Ascending aorta (tissue), 2 donors: ENCODE measurements around the gene PHLDB1. TPM values are rescaled to one million over a fixed set of nuclear protein-coding genes. Genes with fewer than 3 reads are reported as not detected.

ENCODE experiments used
- DNase-seq, 2 donors: peaks; one replicate each; pipeline ENCODE4 v3.0.0-alpha.2; 2019; ENCODE audit warnings: low spot score in 2 of 2
- H3K27ac ChIP-seq, 2 donors: fragments of 200-600 bp; sonication (generic); one replicate each; pipeline ENCODE4 v1.5.1; 2016 to 2017; ENCODE audit warnings: mild to moderate bottlenecking in 1 of 2
- H3K27me3 ChIP-seq: fragments of 200-600 bp; sonication (generic); one replicate; pipeline ENCODE4 v1.5.1; 2017
- H3K36me3 ChIP-seq, 2 donors: fragments of 200-600 bp; sonication (generic); one replicate each; pipeline ENCODE4 v1.5.1; 2016
- H3K4me1 ChIP-seq, 2 donors: fragments of 200-600 bp; sonication (generic); one replicate each; pipeline ENCODE4 v1.5.1; 2016 to 2017; ENCODE audit warnings: mild to moderate bottlenecking in 1 of 2
- H3K4me3 ChIP-seq, 2 donors: fragments of 200-600 bp; sonication (generic); one replicate each; pipeline ENCODE4 v1.5.1; 2016 to 2017; ENCODE audit warnings: mild to moderate bottlenecking in 1 of 2
- H3K9me3 ChIP-seq, 2 donors: fragments of 200-600 bp; sonication (generic); one replicate each; pipeline ENCODE4 v1.5.1; 2016
- CTCF ChIP-seq, 3 experiments: fragments of 200-600 bp in 2 of 3; fragments of 450-650 bp in 1 of 3; sonication (generic) in 2 of 3; IDR thresholded peaks; one replicate each; pipeline ENCODE4 v1.5.1; 2016 to 2019; ENCODE audit warnings: antibody characterized with exemption in 3 of 3, mild to moderate bottlenecking in 1 of 3, moderate library complexity in 1 of 3
- intact Hi-C: fragments of 100-400 bp; cut with DNase I; formaldehyde crosslinking; loops from one replicate; pipeline ENCODE4 v1.15.1; 2023
- total RNA-seq: library from RNA; depleted of rRNA; stranded (reverse); fragments of >200 nt; gene quantifications from one replicate; pipeline ENCODE4 v1.1.0, GENCODE V29; 2016

The PHLDB1 gene
- total RNA-seq, 1 donor from 2014 or later = 200 TPM

GRCh38 chr11:118612378-118612777 is 5.0 kb downstream of the PHLDB1 start:
- peak in 1 of 2 donors; percentile 71 for DNase-seq
- Histone ChIP-seq H3K27ac (peak overlapping the region; percentile 94 to 99), H3K27me3 (no peaks in the 10 kb centered on the region), H3K4me1 (peaks cover 12 to 44% of the 10 kb centered on the region in 2 donors), H3K9me3 (no peaks in the 10 kb centered on the region), H3K4me3 (peak overlapping the region in 1 of 2 donors; percentile 32), H3K36me3 (peaks cover 37 to 38% of the 10 kb centered on the region in 2 donors)
- no peak for TF ChIP-seq CTCF (IDR thresholded peaks at IDR 0.05)
- intact Hi-C loops = no loop called here

- peaks cover 24 to 54% of the 10 kb centered on the region in 2 donors for H3K4me1 ChIP-seq
These were observed 7.1 kb downstream of the PHLDB1 start for GRCh38 chr11:118614511-118614910.

GRCh38 chr11:118615282-118615975 is 8.0 kb downstream of the PHLDB1 start:
- intact Hi-C loops = no loop called here
- Histone ChIP-seq H3K9me3 (no peaks in the 10 kb centered on the region), H3K4me1 (peaks cover 27 to 57% of the 10 kb centered on the region in 2 donors), H3K36me3 (peaks cover 39 to 41% of the 10 kb centered on the region in 2 donors), H3K4me3 (no peak overlapping the region), H3K27ac (peak overlapping the region; percentile 95 to 99), H3K27me3 (no peaks in the 10 kb centered on the region)
- no peak for TF ChIP-seq CTCF (IDR thresholded peaks at IDR 0.05)
- DNase-seq = peak in 1 of 2 donors; percentile 38

More at GRCh38 chr11:118614511-118614910, 7.1 kb downstream of the PHLDB1 start:
- no peaks in the 10 kb centered on the region for H3K27me3 ChIP-seq
- peak in 1 of 2 donors; percentile 55 for DNase-seq
- peak overlapping the region; percentile 94 to 99 for H3K27ac ChIP-seq
- H3K9me3 ChIP-seq = no peaks in the 10 kb centered on the region
- intact Hi-C loops = no loop called here
- H3K36me3 ChIP-seq = peaks cover 39 to 41% of the 10 kb centered on the region in 2 donors
- H3K4me3 ChIP-seq = no peak overlapping the region
- no peak for TF ChIP-seq CTCF (IDR thresholded peaks at IDR 0.05)

- no peaks in the 10 kb centered on the region for H3K27me3 ChIP-seq
- intact Hi-C loops = no loop called here
- DNase-seq = no peak
- peaks cover 29 to 58% of the 10 kb centered on the region in 2 donors for H3K4me1 ChIP-seq
- no peaks in the 10 kb centered on the region for H3K9me3 ChIP-seq
- H3K4me3 ChIP-seq = no peak overlapping the region
- H3K27ac ChIP-seq = peak overlapping the region; percentile 95 to 99
- H3K36me3 ChIP-seq = peaks cover 39 to 41% of the 10 kb centered on the region in 2 donors
- no peak for TF ChIP-seq CTCF (IDR thresholded peaks at IDR 0.05)
These were observed 8.6 kb downstream of the PHLDB1 start for GRCh38 chr11:118615976-118616371.

- no peaks in the 10 kb centered on the region for H3K9me3 ChIP-seq
- peak overlapping the region in 1 of 2 donors; percentile 44 for H3K4me3 ChIP-seq
- H3K36me3 ChIP-seq = peaks cover 39 to 40% of the 10 kb centered on the region in 2 donors
- H3K4me1 ChIP-seq = peaks cover 31 to 60% of the 10 kb centered on the region in 2 donors
- no peaks in the 10 kb centered on the region for H3K27me3 ChIP-seq
- peak overlapping the region; percentile 95 to 99 for H3K27ac ChIP-seq
- DNase-seq = peak in 1 of 2 donors; percentile 89
- intact Hi-C loops = no loop called here
- no peak for TF ChIP-seq CTCF (IDR thresholded peaks at IDR 0.05)
These were observed 10.9 kb downstream of the PHLDB1 start for GRCh38 chr11:118618115-118618990.
